HL-60 (cell line): ENCODE measurements around the gene LPIN3.

Experiments
- DNase-seq, 2 experiments: peaks; one replicate each; pipeline ENCODE4 v3.0.0-alpha.2; 2010 to 2020; ENCODE audit warnings: low read depth in 1 of 2, low spot score in 1 of 2
- H3K27ac ChIP-seq: fragments of 250-450 bp; sonication (Bioruptor Pico); replicated peaks from 2 replicates; pipeline ENCODE4 v1.5.1; 2020; ENCODE audit warnings: mild to moderate bottlenecking, moderate library complexity
- H3K27me3 ChIP-seq: fragments of 250-450 bp; sonication (Bioruptor Pico); 2 replicates; pipeline ENCODE4 v1.5.1; 2021; ENCODE audit warnings: mild to moderate bottlenecking, moderate library complexity; ENCODE audit not compliant: insufficient read depth, poor library complexity, severe bottlenecking
- H3K4me3 ChIP-seq: replicated peaks from 2 replicates; pipeline ENCODE4 v1.5.1; 2011; ENCODE audit warnings: mild to moderate bottlenecking, control low read depth, low read length; ENCODE audit not compliant: insufficient read depth
- GABPA ChIP-seq: IDR thresholded peaks from 2 replicates; pipeline ENCODE4 v1.6.1; 2012; ENCODE audit warnings: low read depth
- POLR2AphosphoS5 ChIP-seq: IDR thresholded peaks from 2 replicates; pipeline ENCODE4 v1.6.1; 2012; ENCODE audit warnings: low read depth
- SPI1 ChIP-seq: IDR thresholded peaks from 2 replicates; pipeline ENCODE4 v1.6.1; 2012; ENCODE audit warnings: low read depth, mild to moderate bottlenecking, borderline replicate concordance
- TF ChIP-seq, protein P1 (sequence below): IDR thresholded peaks from 2 replicates; pipeline ENCODE4 v1.6.1; 2012; ENCODE audit warnings: low read depth; ENCODE audit not compliant: insufficient replicate concordance
- TF ChIP-seq, protein P2 (sequence below): IDR thresholded peaks from one replicate; pipeline ENCODE4 v1.5.1; 2011; ENCODE audit warnings: low read length, control low read depth, inconsistent platforms; ENCODE audit not compliant: insufficient read depth

The LPIN3 gene

DNA sequence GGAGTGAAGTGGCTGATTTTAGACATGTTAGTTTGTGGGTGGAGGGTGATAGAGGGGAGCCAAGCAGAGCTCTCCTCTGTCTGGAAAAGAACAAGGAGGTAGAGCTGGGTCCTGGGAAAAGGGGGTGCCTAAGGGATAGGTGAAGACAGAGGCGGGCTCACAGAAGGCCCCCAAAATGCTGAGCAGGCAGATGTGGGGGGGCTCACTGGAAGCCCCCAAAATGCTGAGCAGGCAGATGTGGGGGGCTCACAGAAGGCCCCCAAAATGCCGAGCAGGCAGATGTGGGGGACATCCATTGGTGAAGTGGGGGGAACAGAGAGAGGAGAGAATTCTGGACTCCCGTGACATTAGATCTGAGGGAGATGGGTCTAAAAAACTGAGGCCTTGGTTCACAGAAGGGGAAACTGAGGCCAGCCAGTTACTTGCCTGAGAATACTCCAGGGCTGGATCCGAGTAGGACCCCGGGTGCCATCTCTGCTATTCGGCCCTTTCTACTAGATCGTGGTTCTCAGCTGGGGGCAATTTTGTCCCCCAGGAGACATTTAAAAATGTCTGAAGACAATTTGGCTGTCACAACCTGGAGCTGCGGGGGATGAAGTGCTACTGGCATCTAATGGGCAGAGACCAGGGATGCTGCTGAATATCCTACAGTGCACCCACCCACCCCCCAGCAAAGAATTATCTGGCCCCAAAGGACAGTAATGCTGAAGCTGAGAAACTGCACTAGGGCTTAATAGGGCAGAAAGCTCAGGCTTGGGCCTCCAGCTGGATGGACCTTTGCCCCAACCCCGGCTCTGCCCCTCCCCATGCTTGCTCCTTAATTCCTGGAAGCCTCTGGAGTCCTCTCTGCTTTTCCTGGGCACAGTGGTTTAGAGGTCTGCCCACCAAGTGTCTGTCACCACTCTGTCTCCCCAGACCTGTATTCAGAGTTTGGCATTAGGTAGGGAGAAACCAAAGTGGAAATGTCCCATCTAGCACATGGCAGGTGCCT, 2.1 kb downstream of the LPIN3 start:
- Histone ChIP-seq H3K27me3 (peaks cover 4% of the 10 kb centered on the region), H3K27ac (no peak overlapping the region), H3K4me3 (no peak overlapping the region)
- TF ChIP-seq GABPA (no peak), POLR2AphosphoS5 (no peak), SPI1 (no peak)
- TF ChIP-seq, protein P1, sequence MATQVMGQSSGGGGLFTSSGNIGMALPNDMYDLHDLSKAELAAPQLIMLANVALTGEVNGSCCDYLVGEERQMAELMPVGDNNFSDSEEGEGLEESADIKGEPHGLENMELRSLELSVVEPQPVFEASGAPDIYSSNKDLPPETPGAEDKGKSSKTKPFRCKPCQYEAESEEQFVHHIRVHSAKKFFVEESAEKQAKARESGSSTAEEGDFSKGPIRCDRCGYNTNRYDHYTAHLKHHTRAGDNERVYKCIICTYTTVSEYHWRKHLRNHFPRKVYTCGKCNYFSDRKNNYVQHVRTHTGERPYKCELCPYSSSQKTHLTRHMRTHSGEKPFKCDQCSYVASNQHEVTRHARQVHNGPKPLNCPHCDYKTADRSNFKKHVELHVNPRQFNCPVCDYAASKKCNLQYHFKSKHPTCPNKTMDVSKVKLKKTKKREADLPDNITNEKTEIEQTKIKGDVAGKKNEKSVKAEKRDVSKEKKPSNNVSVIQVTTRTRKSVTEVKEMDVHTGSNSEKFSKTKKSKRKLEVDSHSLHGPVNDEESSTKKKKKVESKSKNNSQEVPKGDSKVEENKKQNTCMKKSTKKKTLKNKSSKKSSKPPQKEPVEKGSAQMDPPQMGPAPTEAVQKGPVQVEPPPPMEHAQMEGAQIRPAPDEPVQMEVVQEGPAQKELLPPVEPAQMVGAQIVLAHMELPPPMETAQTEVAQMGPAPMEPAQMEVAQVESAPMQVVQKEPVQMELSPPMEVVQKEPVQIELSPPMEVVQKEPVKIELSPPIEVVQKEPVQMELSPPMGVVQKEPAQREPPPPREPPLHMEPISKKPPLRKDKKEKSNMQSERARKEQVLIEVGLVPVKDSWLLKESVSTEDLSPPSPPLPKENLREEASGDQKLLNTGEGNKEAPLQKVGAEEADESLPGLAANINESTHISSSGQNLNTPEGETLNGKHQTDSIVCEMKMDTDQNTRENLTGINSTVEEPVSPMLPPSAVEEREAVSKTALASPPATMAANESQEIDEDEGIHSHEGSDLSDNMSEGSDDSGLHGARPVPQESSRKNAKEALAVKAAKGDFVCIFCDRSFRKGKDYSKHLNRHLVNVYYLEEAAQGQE, result no peak
- TF ChIP-seq, protein P2, sequence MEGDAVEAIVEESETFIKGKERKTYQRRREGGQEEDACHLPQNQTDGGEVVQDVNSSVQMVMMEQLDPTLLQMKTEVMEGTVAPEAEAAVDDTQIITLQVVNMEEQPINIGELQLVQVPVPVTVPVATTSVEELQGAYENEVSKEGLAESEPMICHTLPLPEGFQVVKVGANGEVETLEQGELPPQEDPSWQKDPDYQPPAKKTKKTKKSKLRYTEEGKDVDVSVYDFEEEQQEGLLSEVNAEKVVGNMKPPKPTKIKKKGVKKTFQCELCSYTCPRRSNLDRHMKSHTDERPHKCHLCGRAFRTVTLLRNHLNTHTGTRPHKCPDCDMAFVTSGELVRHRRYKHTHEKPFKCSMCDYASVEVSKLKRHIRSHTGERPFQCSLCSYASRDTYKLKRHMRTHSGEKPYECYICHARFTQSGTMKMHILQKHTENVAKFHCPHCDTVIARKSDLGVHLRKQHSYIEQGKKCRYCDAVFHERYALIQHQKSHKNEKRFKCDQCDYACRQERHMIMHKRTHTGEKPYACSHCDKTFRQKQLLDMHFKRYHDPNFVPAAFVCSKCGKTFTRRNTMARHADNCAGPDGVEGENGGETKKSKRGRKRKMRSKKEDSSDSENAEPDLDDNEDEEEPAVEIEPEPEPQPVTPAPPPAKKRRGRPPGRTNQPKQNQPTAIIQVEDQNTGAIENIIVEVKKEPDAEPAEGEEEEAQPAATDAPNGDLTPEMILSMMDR, result no peak
- DNase-seq, result no peak

DNA sequence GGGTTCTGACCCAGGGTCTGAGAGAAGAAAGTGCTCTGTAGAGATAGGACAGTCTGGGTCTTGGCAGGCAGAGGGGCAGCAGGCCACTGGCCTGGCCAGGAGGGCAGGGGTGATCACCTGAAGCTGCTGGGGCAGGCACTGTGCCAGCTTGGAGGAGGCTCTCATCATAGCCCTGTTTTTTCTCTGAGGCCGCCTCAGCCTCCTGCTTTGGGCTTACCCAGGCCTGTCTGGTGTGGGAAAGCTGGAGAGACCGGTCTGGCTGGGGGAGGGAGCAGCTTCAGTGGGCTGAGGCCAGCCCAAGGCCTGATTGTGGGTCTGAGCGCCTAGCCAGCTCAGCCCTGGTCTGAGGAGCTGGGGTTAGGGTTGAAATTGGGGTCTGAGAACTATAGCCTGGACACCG, 3.9 kb downstream of the LPIN3 start:
- TF ChIP-seq, protein P1, result no peak
- TF ChIP-seq GABPA (no peak), SPI1 (no peak), POLR2AphosphoS5 (no peak)
- TF ChIP-seq, protein P2, result no peak
- DNase-seq, result no peak
- H3K4me3 ChIP-seq, result no peak overlapping the region
- no peak overlapping the region for H3K27ac ChIP-seq
- H3K27me3 ChIP-seq, result no peaks in the 10 kb centered on the region

DNA sequence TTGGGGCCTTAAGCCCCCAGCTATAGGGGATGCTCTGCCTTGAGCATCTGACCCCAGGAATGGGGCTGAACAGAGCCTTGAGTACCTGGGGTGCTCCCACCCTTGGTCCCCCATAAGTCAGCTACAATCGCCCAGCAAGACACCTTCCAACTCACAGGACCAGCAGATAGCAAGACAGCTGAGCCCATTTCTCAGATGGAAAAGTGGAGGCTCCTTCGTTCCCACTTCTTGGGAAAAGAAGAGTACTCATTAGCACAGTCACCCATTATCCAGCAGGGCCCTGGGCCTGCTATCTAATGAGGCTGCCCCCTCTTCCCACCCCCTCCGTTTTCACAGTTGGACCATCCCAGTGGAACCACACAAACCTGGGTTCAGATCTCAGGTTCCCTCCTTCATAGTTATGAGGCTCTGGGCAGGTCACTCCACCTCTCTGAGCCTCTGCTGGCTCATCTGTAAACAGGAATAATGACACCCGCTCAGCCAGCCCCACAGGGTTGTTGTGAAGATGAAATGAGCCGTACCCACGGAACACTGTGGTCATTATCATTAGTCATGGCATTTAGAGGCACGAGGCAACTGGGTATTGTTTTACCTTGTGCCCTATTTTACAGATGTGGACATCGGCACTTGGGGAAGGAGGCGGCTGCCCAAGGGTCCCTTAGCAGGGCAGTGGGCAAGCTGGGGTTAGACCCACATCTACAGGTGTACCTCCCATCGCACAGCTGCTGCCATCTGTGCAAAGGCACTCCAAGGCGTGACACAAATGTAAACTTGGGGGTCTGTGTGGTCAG, 4.5 kb downstream of the LPIN3 start:
- Histone ChIP-seq H3K27me3 (no peaks in the 10 kb centered on the region), H3K27ac (no peak overlapping the region)
- TF ChIP-seq POLR2AphosphoS5 (no peak), GABPA (no peak)
- TF ChIP-seq, protein P1, result no peak

More for the DNA sequence above, 4.5 kb downstream of the LPIN3 start:
- no peak for DNase-seq
- no peak overlapping the region for H3K4me3 ChIP-seq
